Activated CD8-positive, alpha-beta memory T cell treated with anti-CD3 and anti-CD28 coated beads, Interleukin-2, amount 50 U/mL, for 4 hours (primary cell): Measurements from ENCODE around the gene GYS2.
A peak's percentile ranks its signal among the peaks of the same experiment; 100 is the strongest.

Source experiments
- DNase-seq: peaks from one replicate; pipeline ENCODE4 v3.0.0-alpha.2; 2020

The GYS2 gene

GRCh38 chr12:21501258-21502163, 103.1 kb downstream of the GYS2 start, which contains the start of the genes GOLT1B and RECQL:
Gene GOLT1B, plus strand, starts transcription at chr12:21501789. Its CDS starts 135 bp downstream, at chr12:21501924.
Gene RECQL, minus strand, starts transcription at chr12:21501635. Its CDS starts 2,065 bp downstream, at chr12:21499570.
- DNase-seq: peak; percentile 82

GRCh38 chr12:21500786-21501257, 103.8 kb downstream of the GYS2 start:
- no peak for DNase-seq

GRCh38 chr12:21499765-21500164, 104.9 kb downstream of the GYS2 start:
- DNase-seq: no peak
